Keratinocyte (primary cell): ENCODE results near the gene KCNB1.

Source experiments
- CTCF ChIP-seq, 3 experiments: IDR thresholded peaks in 1 of 3; conservative IDR thresholded peaks in 1 of 3; optimal IDR thresholded peaks in 1 of 3; 2 replicates in 2 of 3; 3 replicates in 1 of 3; pipeline versions ENCODE3 to v1.5.1; 2011; ENCODE audit warnings: low read length in 3 of 3, mild to moderate bottlenecking in 3 of 3, moderate library complexity in 2 of 3, control low read depth in 1 of 3, inconsistent platforms in 1 of 3; ENCODE audit not compliant: insufficient read depth in 2 of 3; ENCODE audit errors: extremely low read depth in 1 of 3
- EZH2 ChIP-seq: IDR thresholded peaks from one replicate; pipeline ENCODE4 v1.6.1; 2012; ENCODE audit warnings: inconsistent platforms, mild to moderate bottlenecking, low read length, moderate library complexity

- TF ChIP-seq CTCF (optimal IDR thresholded peaks at IDR 0.05 in 1 of 3, IDR thresholded peaks at IDR 0.05 in 1 of 3, conservative IDR thresholded peaks at IDR 0.05 in 1 of 3; ENCODE audit: extremely low read depth in 1 of 3, insufficient read depth in 2 of 3, low read length in 3 of 3) = no peak
- TF ChIP-seq EZH2 = no peak
These were observed 22.8 kb downstream of the KCNB1 start for GRCh38 chr20:49459684-49460083.
